ENCODE measurements around the gene OLFM1. TPM values are rescaled to one million over a fixed set of nuclear protein-coding genes. Genes with fewer than 3 reads are reported as not detected.

The OLFM1 gene
- total RNA-seq, 2 experiments from 2014 or later = not detected

DNA sequence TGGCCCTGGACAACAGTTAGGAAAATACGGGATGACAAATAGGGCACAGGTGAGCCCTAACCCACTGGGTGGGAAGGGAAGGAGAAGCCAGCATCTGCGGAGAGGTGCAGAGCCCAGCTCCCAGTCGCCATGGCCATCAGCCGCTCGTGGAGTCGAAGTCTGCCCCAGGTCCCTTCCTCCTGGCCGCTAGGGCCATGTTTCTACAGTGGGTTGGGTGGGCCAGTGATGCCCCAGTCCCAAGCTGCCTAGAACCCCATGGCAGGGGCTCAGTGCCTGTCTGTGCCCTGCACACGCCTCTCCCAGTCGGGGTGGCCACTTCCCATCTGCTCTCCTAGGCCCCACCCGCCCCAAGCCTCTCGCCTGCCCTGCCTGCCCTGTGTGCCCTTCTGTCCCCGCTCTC lies 34.8 kb downstream of the OLFM1 start:
- Mint-ChIP-seq H3K27ac (no peak overlapping the region), H3K9me3 (no peaks in the 10 kb centered on the region), H3K4me3 (no peak overlapping the region), H3K36me3 (no peaks in the 10 kb centered on the region), H3K27me3 (no peaks in the 10 kb centered on the region), H3K4me1 (no peaks in the 10 kb centered on the region)
- POLR2A ChIA-PET = no interaction called here
- no peak for ATAC-seq (ENCODE audit: low read depth)
- DNase-seq = no peak

DNA sequence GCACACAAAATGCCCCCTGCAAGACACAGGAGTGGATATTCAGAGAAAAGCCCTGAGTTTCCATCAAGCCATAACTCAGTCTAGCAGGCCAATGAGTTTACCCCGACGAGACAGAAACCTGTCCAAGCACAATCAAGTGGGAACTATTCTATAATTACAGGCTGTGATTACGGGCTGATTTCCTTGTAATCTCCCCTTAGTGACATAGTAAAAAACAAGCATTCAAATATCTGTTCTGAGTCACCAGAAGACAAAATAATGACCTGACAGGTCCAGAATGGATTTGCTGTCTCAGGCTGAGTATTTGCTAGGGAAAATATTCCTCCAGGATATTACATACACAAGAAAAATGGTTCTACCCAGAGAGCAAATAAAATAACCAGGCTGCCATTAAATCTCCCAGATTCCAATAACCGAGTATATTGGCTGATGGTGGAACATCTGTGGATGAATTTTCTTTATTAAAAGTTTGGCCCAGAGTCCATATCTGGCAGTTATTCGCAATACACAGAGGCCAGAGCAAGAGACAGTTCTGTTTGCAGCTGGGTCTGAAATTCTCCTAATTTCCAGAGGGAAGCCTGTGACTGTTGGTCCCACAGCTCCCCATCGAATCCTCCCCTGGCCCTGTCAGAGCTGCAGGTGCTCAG lies 35.8 kb downstream of the OLFM1 start:
- no peaks in the 10 kb centered on the region for H3K36me3 Mint-ChIP-seq
- H3K27me3 Mint-ChIP-seq = no peaks in the 10 kb centered on the region
- H3K27ac Mint-ChIP-seq = no peak overlapping the region
- ATAC-seq (ENCODE audit: low read depth) (no peak), DNase-seq (no peak)
- no peak overlapping the region for H3K4me3 Mint-ChIP-seq
- POLR2A ChIA-PET = no interaction called here
- H3K4me1 Mint-ChIP-seq = no peaks in the 10 kb centered on the region
- no peaks in the 10 kb centered on the region for H3K9me3 Mint-ChIP-seq

GRCh38 chr9:135123773-135124134 lies 36.3 kb downstream of the OLFM1 start:
- ATAC-seq (ENCODE audit: low read depth) = no peak

DNA sequence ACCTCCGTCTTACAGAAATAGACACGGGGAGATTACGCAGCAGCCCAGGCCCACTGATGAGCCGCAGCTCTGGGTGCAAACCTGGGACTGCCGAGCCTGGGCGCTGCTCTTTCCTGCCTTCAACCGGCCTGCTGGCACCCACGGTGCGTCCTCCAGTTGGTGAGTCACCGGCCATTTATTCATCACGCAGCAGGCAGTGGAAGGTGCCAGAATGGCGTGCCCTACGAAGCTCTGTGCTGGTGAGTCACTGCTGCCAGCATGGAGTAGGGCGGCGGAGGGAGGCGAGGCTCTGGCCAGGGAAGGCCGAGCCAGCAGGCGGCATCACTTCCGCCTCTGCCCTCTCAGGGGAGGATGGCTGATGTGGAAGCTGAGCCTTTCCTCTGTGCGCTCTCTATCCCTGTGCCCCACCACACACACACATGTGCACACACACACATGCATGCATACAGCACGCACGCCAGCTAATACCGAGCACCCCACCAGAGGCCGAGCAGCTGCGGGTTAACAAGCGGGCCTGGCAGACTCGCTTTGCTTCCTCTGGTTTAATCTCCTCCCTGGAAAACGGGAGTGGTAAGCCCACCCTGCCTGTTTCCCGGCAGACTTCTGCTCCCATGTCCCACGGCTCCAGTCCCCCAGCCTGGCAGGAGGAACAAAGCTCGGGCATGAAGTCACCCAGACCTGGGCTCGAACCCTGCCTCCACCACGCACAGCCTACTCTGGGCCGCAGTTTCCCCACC lies 39.2 kb downstream of the OLFM1 start:
- no peak for ATAC-seq (ENCODE audit: low read depth)
- Mint-ChIP-seq H3K4me1 (no peaks in the 10 kb centered on the region), H3K27me3 (no peaks in the 10 kb centered on the region), H3K27ac (no peak overlapping the region), H3K4me3 (no peak overlapping the region), H3K36me3 (no peaks in the 10 kb centered on the region), H3K9me3 (no peaks in the 10 kb centered on the region)
- DNase-seq = no peak
- POLR2A ChIA-PET = no interaction called here

More at GRCh38 chr9:135123773-135124134, 36.3 kb downstream of the OLFM1 start:
- Mint-ChIP-seq H3K27ac (no peak overlapping the region), H3K9me3 (no peaks in the 10 kb centered on the region), H3K27me3 (no peaks in the 10 kb centered on the region), H3K36me3 (no peaks in the 10 kb centered on the region), H3K4me3 (no peak overlapping the region), H3K4me1 (no peaks in the 10 kb centered on the region)
- POLR2A ChIA-PET = no interaction called here
- DNase-seq = no peak

- no peaks in the 10 kb centered on the region for H3K9me3 Mint-ChIP-seq
- no peaks in the 10 kb centered on the region for H3K27me3 Mint-ChIP-seq
- POLR2A ChIA-PET = no interaction called here
- H3K36me3 Mint-ChIP-seq = no peaks in the 10 kb centered on the region
- no peak overlapping the region for H3K27ac Mint-ChIP-seq
- ATAC-seq (ENCODE audit: low read depth) (no peak), DNase-seq (no peak)
- H3K4me1 Mint-ChIP-seq = no peaks in the 10 kb centered on the region
- no peak overlapping the region for H3K4me3 Mint-ChIP-seq
These were observed 40.5 kb downstream of the OLFM1 start for GRCh38 chr9:135127718-135128670.

GRCh38 chr9:135129137-135129695 lies 41.7 kb downstream of the OLFM1 start:
- H3K4me1 Mint-ChIP-seq = no peaks in the 10 kb centered on the region
- no peaks in the 10 kb centered on the region for H3K9me3 Mint-ChIP-seq
- no peak overlapping the region for H3K27ac Mint-ChIP-seq
- no peak overlapping the region for H3K4me3 Mint-ChIP-seq
- POLR2A ChIA-PET = no interaction called here
- no peaks in the 10 kb centered on the region for H3K36me3 Mint-ChIP-seq
- DNase-seq = no peak
- H3K27me3 Mint-ChIP-seq = no peaks in the 10 kb centered on the region
- no peak for ATAC-seq (ENCODE audit: low read depth)

DNA sequence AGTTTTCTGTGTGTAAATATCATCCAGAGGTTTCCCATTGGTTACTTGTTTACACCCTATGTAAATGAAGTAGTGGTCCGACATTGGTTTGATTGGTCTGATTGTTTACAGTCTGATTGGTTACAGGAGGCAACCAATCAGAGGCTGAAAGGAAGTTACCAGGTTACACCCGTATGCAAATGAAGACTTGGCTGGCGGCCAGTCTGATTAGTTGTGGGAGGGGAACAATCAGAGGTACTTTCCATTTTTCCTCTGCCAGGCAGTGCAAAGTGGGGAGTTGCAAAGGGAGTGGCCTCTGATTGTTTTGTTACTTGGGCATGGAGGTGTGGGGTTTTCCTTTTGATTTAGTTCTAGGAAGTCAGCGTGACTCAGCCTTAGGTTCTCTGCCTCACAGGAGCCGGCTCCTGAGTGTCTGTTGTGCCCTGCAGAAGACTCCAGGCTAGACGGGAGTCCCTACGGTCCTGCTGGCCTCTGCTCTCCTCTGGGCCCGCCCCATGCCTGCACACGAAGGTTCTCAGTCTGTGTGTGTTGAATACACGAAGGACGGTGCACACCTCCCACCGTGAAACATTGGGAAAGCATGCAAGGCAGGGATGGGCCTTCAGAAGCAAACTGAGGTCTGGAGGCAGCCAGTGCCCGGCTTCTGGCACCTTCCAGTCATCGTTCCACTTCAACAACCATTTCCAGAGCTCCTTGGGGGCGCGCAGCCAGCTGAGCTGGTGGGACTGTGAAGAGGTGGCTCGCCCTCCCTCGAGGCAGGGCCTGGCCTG lies 42.9 kb downstream of the OLFM1 start:
- Mint-ChIP-seq H3K36me3 (no peaks in the 10 kb centered on the region), H3K27ac (no peak overlapping the region), H3K27me3 (no peaks in the 10 kb centered on the region), H3K4me3 (no peak overlapping the region), H3K9me3 (no peaks in the 10 kb centered on the region), H3K4me1 (no peaks in the 10 kb centered on the region)
- DNase-seq = no peak
- POLR2A ChIA-PET = no interaction called here
- no peak for ATAC-seq (ENCODE audit: low read depth)

- H3K4me3 Mint-ChIP-seq = no peak overlapping the region
- no peaks in the 10 kb centered on the region for H3K4me1 Mint-ChIP-seq
- H3K36me3 Mint-ChIP-seq = no peaks in the 10 kb centered on the region
- ATAC-seq (ENCODE audit: low read depth) = no peak
- no peak for DNase-seq
- no peak overlapping the region for H3K27ac Mint-ChIP-seq
- POLR2A ChIA-PET = no interaction called here
- H3K27me3 Mint-ChIP-seq = no peaks in the 10 kb centered on the region
- no peaks in the 10 kb centered on the region for H3K9me3 Mint-ChIP-seq
These were observed 44.0 kb downstream of the OLFM1 start for GRCh38 chr9:135131488-135131887.

- H3K4me1 Mint-ChIP-seq = no peaks in the 10 kb centered on the region
- no peaks in the 10 kb centered on the region for H3K9me3 Mint-ChIP-seq
- H3K4me3 Mint-ChIP-seq = no peak overlapping the region
- ATAC-seq (ENCODE audit: low read depth) = no peak
- no peak for DNase-seq
- H3K27me3 Mint-ChIP-seq = peaks cover 2% of the 10 kb centered on the region
- POLR2A ChIA-PET = no interaction called here
- no peak overlapping the region for H3K27ac Mint-ChIP-seq
- H3K36me3 Mint-ChIP-seq = no peaks in the 10 kb centered on the region
These were observed 44.5 kb downstream of the OLFM1 start for GRCh38 chr9:135132008-135132407.

DNA sequence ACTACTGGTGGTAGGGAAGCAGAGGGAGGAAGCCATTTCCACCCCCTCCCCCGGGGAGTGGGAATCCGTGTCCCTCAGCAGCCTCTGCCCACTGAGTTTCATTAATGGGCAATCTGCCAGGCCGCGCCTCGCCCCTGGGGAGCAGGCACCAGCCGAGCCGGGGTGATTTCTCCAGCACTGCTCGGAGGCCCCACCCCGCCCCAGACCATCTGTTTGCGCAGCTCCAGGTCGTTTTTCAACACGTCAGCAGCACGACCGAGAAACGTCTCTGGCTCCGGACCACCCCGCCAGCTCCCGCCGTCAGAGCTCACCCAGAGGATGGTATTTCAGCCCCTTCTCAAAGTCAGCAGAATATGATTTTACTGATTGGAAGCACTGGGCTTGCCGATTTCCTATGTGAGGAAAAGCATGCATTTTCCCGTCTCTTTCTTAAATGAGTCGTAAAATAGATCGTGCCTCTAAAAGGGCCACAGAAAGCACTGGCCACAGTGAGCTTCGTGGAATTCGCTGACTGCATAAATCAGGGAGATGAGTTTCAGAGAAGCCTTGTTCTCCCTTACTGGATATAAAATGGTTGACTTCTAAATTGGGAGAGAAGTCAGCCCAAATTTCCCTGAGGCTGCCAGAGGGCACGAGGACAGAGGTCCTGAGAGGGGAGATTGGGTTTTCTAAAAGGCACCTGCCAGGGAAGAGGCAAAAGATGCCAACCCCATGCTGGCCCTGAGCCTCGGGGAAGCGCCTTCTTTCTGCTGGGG lies 47.0 kb downstream of the OLFM1 start:
- POLR2A ChIA-PET = interaction anchor here (0.6 kb wide), 1 partner anchor 401 kb away, joined by 4 read pairs; no protein-coding TSS in a partner anchor
- H3K4me1 Mint-ChIP-seq = no peaks in the 10 kb centered on the region
- peaks cover 2% of the 10 kb centered on the region for H3K9me3 Mint-ChIP-seq
- H3K4me3 Mint-ChIP-seq = no peak overlapping the region
- H3K27ac Mint-ChIP-seq = no peak overlapping the region
- peaks cover 2% of the 10 kb centered on the region for H3K27me3 Mint-ChIP-seq
- no peaks in the 10 kb centered on the region for H3K36me3 Mint-ChIP-seq
- no peak for DNase-seq
- ATAC-seq (ENCODE audit: low read depth) = no peak

DNA sequence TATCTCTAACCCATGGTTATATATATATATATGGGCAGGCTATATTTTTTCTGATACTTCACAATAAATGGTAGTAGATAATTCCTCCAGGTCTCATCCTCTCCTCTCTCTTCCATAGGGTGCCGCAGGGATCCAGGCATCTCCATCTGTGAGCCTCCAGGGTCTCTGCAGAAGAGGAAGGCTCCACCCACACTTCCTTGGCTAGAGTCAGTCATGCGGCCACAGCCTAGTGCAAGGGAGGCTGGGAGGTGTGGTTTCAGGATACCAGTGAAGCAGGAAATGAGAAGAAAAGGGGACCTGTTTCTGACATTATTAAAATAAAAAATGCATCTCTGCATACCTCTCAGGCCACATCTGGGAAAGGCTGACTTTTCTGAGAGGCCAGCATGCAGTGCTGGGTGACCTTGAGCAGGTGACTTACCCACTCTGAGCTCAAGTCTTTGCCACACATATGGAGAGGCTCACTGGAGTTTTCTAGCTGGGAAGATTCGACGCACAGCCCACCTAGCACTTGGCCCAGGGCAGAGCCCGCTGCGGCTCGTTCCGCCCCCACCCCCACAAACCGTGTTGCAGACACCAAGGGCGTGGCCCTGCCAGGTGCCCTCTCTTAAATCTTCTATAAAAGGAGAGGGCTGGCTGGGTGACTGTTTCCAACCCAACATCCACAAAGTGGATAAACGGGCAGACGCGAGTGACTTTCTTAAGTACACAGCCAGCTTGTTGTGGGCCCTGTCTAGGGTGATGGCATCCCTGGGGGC lies 47.9 kb downstream of the OLFM1 start:
- no peak for ATAC-seq (ENCODE audit: low read depth)
- Mint-ChIP-seq H3K27me3 (peaks cover 2% of the 10 kb centered on the region), H3K4me1 (no peaks in the 10 kb centered on the region), H3K27ac (no peak overlapping the region), H3K9me3 (peaks cover 3% of the 10 kb centered on the region), H3K36me3 (no peaks in the 10 kb centered on the region), H3K4me3 (no peak overlapping the region)
- POLR2A ChIA-PET = no interaction called here
- DNase-seq = no peak

- H3K4me3 Mint-ChIP-seq = no peak overlapping the region
- DNase-seq (no peak), ATAC-seq (ENCODE audit: low read depth) (no peak)
- no peaks in the 10 kb centered on the region for H3K4me1 Mint-ChIP-seq
- no peaks in the 10 kb centered on the region for H3K36me3 Mint-ChIP-seq
- H3K27me3 Mint-ChIP-seq = peaks cover 2% of the 10 kb centered on the region
- peaks cover 3% of the 10 kb centered on the region for H3K9me3 Mint-ChIP-seq
- POLR2A ChIA-PET = no interaction called here
- no peak overlapping the region for H3K27ac Mint-ChIP-seq
These were observed 48.5 kb downstream of the OLFM1 start for GRCh38 chr9:135135929-135136315.
